Suppressor macrophage (primary cell): Measurements from ENCODE around the gene MRPS34.
A peak's percentile ranks its signal among the peaks of the same experiment; 100 is the strongest.
"Not testable (repeated sequence)": the region's sequence is repeated elsewhere in the genome, so short reads cannot be mapped to it uniquely, and the experiment has no call there.

ENCODE experiments used
- DNase-seq, 4 experiments: peaks; one replicate each; pipeline ENCODE4 v3.0.0-alpha.2; 2020 to 2022

The MRPS34 gene

GRCh38 chr16:1749152-1750117, 23.5 kb downstream of the MRPS34 start:
- DNase-seq, result no peak

- DNase-seq, result no peak
Observed at GRCh38 chr16:1747934-1748333, 25.0 kb downstream of the MRPS34 start.

GRCh38 chr16:1746693-1747195, 26.2 kb downstream of the MRPS34 start:
- DNase-seq, result no peak

- DNase-seq, result no peak
Observed at GRCh38 chr16:1745900-1746692, 26.8 kb downstream of the MRPS34 start.

- DNase-seq, result no peak
Observed at GRCh38 chr16:1745181-1745899, 27.6 kb downstream of the MRPS34 start.

- DNase-seq, result no peak
Observed at GRCh38 chr16:1744338-1744840, 28.5 kb downstream of the MRPS34 start.

GRCh38 chr16:1743376-1744337, 29.3 kb downstream of the MRPS34 start:
- DNase-seq, result no peak

- no peak for DNase-seq
Observed at GRCh38 chr16:1741553-1742165, 31.3 kb downstream of the MRPS34 start.

GRCh38 chr16:1740781-1741490, 32.0 kb downstream of the MRPS34 start:
- no peak for DNase-seq

GRCh38 chr16:1740234-1740633, 32.7 kb downstream of the MRPS34 start:
- DNase-seq, result no peak

- DNase-seq, result no peak
Observed at GRCh38 chr16:1734816-1735215, 38.1 kb downstream of the MRPS34 start.

GRCh38 chr16:1734123-1734522, 38.8 kb downstream of the MRPS34 start:
- DNase-seq, result no peak

GRCh38 chr16:1732551-1732987, 40.4 kb downstream of the MRPS34 start:
- not testable (repeated sequence) for DNase-seq

- no peak for DNase-seq
Observed at GRCh38 chr16:1732071-1732470, 40.9 kb downstream of the MRPS34 start.

GRCh38 chr16:1731603-1732002, 41.3 kb downstream of the MRPS34 start:
- peak in 3 of 4 experiments; percentile 5 to 51 (median 44) for DNase-seq

GRCh38 chr16:1731073-1731472, 41.9 kb downstream of the MRPS34 start:
- no peak for DNase-seq

GRCh38 chr16:1729445-1729844, 43.5 kb downstream of the MRPS34 start:
- DNase-seq, result no peak

GRCh38 chr16:1729026-1729425, 43.9 kb downstream of the MRPS34 start:
- DNase-seq, result no peak

GRCh38 chr16:1727651-1728624, 45.0 kb downstream of the MRPS34 start:
- no peak for DNase-seq
